ENCODE data around the gene LARP4B. TPM values are rescaled to one million over a fixed set of nuclear protein-coding genes. Genes with fewer than 3 reads are reported as not detected.

The LARP4B gene
- total RNA-seq, 6 experiments from 2014 or later = 81.5 to 88.1 (median 83.5) TPM

- Mint-ChIP-seq H3K4me1 (ENCODE audit: low read depth) (peaks cover 22% of the 10 kb centered on the region), H3K9me3 (no peaks in the 10 kb centered on the region), H3K4me3 (no peak overlapping the region; the same call in 1 of the 2 replicates), H3K36me3 (ENCODE audit: low read depth) (peaks cover 51% of the 10 kb centered on the region), H3K27me3 (ENCODE audit: insufficient read depth) (no peaks in the 10 kb centered on the region; the same call in 1 of the 2 replicates), H3K27ac (no peak overlapping the region)
- TF ChIP-seq, protein P1, sequence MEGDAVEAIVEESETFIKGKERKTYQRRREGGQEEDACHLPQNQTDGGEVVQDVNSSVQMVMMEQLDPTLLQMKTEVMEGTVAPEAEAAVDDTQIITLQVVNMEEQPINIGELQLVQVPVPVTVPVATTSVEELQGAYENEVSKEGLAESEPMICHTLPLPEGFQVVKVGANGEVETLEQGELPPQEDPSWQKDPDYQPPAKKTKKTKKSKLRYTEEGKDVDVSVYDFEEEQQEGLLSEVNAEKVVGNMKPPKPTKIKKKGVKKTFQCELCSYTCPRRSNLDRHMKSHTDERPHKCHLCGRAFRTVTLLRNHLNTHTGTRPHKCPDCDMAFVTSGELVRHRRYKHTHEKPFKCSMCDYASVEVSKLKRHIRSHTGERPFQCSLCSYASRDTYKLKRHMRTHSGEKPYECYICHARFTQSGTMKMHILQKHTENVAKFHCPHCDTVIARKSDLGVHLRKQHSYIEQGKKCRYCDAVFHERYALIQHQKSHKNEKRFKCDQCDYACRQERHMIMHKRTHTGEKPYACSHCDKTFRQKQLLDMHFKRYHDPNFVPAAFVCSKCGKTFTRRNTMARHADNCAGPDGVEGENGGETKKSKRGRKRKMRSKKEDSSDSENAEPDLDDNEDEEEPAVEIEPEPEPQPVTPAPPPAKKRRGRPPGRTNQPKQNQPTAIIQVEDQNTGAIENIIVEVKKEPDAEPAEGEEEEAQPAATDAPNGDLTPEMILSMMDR (IDR thresholded peaks at IDR 0.05) = no peak
- no peak for DNase-seq
Observed at GRCh38 chr10:866577-866941, 64.9 kb downstream of the LARP4B start.

DNA sequence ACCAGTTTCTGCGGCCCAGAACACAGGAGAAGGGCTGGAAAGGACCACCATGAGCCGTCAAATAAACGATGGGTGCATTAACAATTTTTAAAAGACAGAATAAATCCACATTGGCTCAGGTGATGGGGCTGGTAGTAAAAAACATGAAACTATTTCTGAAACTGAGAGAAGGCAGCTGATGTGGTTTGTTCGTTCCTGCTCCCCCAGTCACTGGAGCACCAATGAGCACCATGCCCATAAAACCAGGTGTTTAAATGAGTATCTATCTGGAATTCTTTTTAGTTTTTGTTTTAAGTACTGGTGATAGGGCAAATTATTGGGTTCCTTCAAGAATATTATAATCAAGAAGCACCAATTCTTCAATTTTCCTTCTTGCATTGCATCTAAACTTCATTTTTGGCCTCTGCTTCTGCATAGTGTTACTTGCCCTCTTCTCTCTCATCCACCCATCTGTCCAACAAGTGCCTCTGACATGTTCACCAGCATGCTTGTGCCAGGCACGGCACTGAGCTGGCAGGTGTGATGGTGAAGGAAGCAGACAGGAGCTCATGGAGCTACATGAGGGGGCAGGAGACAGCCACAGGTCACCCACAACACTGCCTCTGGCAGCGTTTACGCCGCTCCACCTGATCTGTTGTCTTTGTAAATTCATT, 65.5 kb downstream of the LARP4B start:
- H3K4me3 Mint-ChIP-seq = no peak overlapping the region; the same call in 1 of the 2 replicates
- H3K27me3 Mint-ChIP-seq (ENCODE audit: insufficient read depth) = no peaks in the 10 kb centered on the region; the same call in none of the 2 replicates
- TF ChIP-seq, protein P1 (IDR thresholded peaks at IDR 0.05) = no peak
- H3K36me3 Mint-ChIP-seq (ENCODE audit: low read depth) = peaks cover 57% of the 10 kb centered on the region
- H3K27ac Mint-ChIP-seq = no peak overlapping the region
- H3K9me3 Mint-ChIP-seq = no peaks in the 10 kb centered on the region
- DNase-seq = no peak
- H3K4me1 Mint-ChIP-seq (ENCODE audit: low read depth) = peaks cover 28% of the 10 kb centered on the region

DNA sequence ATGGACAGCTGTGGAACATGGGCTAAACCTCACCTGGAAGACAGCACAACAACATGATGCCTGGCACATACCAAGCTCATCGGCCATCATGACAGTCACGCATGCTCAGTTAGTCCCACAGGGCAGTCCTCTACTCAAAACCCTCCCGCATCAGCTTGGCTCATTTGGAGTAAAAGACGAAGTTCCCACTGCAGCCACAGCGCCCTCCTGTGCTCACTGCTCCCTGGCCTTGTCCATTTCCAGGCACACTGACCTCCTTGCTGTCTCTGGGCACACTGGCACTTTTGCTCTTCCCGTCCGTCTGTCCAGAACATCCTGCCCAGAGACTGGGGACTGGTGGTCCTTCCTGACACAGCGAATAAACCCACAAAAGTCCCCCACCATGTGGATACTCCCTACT, 66.2 kb downstream of the LARP4B start:
- DNase-seq = no peak
- TF ChIP-seq, protein P1 (IDR thresholded peaks at IDR 0.05) = 0 out of 2 replicates have a peak, but pooled peaks have one; percentile 20
- Mint-ChIP-seq H3K9me3 (no peaks in the 10 kb centered on the region), H3K4me3 (no peak overlapping the region), H3K27me3 (ENCODE audit: insufficient read depth) (no peaks in the 10 kb centered on the region; the same call in none of the 2 replicates), H3K27ac (no peak overlapping the region), H3K4me1 (ENCODE audit: low read depth) (peaks cover 35% of the 10 kb centered on the region), H3K36me3 (ENCODE audit: low read depth) (peaks cover 57% of the 10 kb centered on the region)

DNA sequence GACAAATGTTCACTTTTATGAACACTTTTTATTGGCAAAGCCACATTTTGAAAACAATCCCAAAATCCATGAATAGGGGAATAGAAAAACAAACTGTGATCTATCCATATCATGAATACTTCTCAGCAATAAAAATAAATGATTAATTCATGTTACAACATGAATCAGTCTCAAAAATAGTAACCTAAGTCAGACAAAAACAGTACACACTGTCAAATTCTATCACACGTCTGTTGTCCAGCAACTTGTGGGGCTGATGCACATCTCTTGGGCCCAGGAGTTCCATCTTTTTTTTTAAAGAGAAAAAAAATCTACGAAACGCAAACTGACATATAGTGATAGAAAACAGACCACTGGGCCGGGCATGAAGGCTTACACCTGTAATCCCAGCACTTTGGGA, 71.0 kb downstream of the LARP4B start:
- Mint-ChIP-seq H3K27me3 (ENCODE audit: insufficient read depth) (no peaks in the 10 kb centered on the region; the same call in 1 of the 2 replicates), H3K27ac (no peak overlapping the region), H3K36me3 (ENCODE audit: low read depth) (peaks cover 82% of the 10 kb centered on the region), H3K9me3 (no peaks in the 10 kb centered on the region), H3K4me1 (ENCODE audit: low read depth) (peaks cover 46% of the 10 kb centered on the region), H3K4me3 (no peak overlapping the region)
- no peak for DNase-seq
- TF ChIP-seq, protein P1 (IDR thresholded peaks at IDR 0.05) = no peak

DNA sequence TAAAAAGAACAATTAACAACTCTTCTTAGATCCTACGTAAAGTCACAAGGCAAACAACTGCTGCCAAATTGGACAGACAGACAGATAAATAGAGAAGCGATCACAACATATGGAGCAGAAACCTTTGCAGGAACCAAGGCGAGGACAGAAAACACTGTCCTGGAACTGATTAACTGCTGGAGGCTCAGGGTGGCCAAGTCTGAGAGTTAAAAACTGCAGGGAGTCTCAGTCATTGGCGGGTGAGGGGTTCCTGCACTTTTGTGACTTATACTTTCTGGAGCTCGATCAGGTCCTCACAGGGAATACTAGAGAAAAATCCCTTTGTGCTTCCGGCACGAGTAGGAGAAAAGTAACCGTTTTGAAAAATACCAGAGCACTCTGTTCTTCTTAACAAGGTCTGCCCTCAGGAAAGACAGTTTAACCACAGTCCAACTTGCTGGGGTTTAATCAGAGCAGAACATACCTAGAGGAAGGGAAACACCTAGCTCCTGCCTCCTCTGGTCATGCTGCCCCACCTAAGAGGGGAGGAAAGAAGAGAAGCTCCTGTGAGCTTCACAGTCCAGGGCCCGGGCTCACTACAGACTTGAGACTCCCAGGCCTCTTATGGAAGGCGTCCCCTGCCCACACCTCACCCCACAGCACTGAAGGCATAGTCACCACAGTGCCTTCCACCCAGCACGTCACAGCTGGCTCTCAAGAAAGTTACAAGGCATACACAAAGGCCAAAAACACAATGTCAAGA, 74.9 kb downstream of the LARP4B start:
- Mint-ChIP-seq H3K4me3 (no peak overlapping the region), H3K27ac (peak overlapping the region; percentile 32; the same call in 1 of the 2 replicates), H3K4me1 (ENCODE audit: low read depth) (peaks cover 42% of the 10 kb centered on the region), H3K36me3 (ENCODE audit: low read depth) (peaks cover 84% of the 10 kb centered on the region), H3K9me3 (no peaks in the 10 kb centered on the region; the same call in 1 of the 2 replicates), H3K27me3 (ENCODE audit: insufficient read depth) (no peaks in the 10 kb centered on the region; the same call in 1 of the 2 replicates)
- TF ChIP-seq, protein P1 (IDR thresholded peaks at IDR 0.05) = no peak
- DNase-seq = no peak
